HL-60/S4 treated with phorbol 12-myristate 13-acetate at 8.2 ng/mL for 4 days and 3 days (cell line): Measurements from ENCODE around the gene MAN2A1.

Experiments
- in situ Hi-C: fragments of 300-500 bp; cut with MboI; formaldehyde crosslinking; loops from 2 replicates; pipeline ENCODE4 v1.15.0; 2022; ENCODE audit warnings: low sequenced_read_pairs

MAN2A1 gene

GRCh38 chr5:109689740-109690241, at the start of gene MAN2A1:
Gene MAN2A1 (plus strand): TSS chr5:109689927. CDS start chr5:109690418, 491 bp downstream.
- in situ Hi-C loops, result no loop called here

GRCh38 chr5:109640976-109641375, 48.8 kb upstream of the MAN2A1 start:
- in situ Hi-C loops, result no loop called here

- in situ Hi-C loops, result no loop called here
These were observed 45.9 kb upstream of the MAN2A1 start for GRCh38 chr5:109643791-109644350.

- in situ Hi-C loops, result no loop called here
These were observed 44.9 kb upstream of the MAN2A1 start for GRCh38 chr5:109644829-109645228.

GRCh38 chr5:109645707-109646192, 44.0 kb upstream of the MAN2A1 start:
- in situ Hi-C loops, result no loop called here

GRCh38 chr5:109649318-109649717, 40.4 kb upstream of the MAN2A1 start:
- in situ Hi-C loops, result no loop called here

- in situ Hi-C loops, result no loop called here
These were observed 39.2 kb upstream of the MAN2A1 start for GRCh38 chr5:109650493-109650892.

GRCh38 chr5:109652096-109652495, 37.6 kb upstream of the MAN2A1 start:
- in situ Hi-C loops, result no loop called here

- in situ Hi-C loops, result no loop called here
These were observed 36.7 kb upstream of the MAN2A1 start for GRCh38 chr5:109653042-109653441.

- in situ Hi-C loops, result no loop called here
These were observed 36.0 kb upstream of the MAN2A1 start for GRCh38 chr5:109653561-109654239.

GRCh38 chr5:109654455-109654854, 35.3 kb upstream of the MAN2A1 start:
- in situ Hi-C loops, result no loop called here

- in situ Hi-C loops, result no loop called here
These were observed 33.9 kb upstream of the MAN2A1 start for GRCh38 chr5:109655841-109656240.

- in situ Hi-C loops, result no loop called here
These were observed 32.9 kb upstream of the MAN2A1 start for GRCh38 chr5:109656829-109657228.

GRCh38 chr5:109659901-109660300, 29.8 kb upstream of the MAN2A1 start:
- in situ Hi-C loops, result no loop called here

GRCh38 chr5:109660301-109660700, 29.4 kb upstream of the MAN2A1 start:
- in situ Hi-C loops, result no loop called here

- in situ Hi-C loops, result no loop called here
These were observed 21.5 kb upstream of the MAN2A1 start for GRCh38 chr5:109668237-109668636.

GRCh38 chr5:109668668-109669422, 20.9 kb upstream of the MAN2A1 start:
- in situ Hi-C loops, result no loop called here

- in situ Hi-C loops, result no loop called here
These were observed 19.6 kb upstream of the MAN2A1 start for GRCh38 chr5:109669991-109670706.

GRCh38 chr5:109671136-109671535, 18.6 kb upstream of the MAN2A1 start:
- in situ Hi-C loops, result no loop called here

- in situ Hi-C loops, result no loop called here
These were observed 15.1 kb upstream of the MAN2A1 start for GRCh38 chr5:109674596-109674995.

- in situ Hi-C loops, result no loop called here
These were observed 12.8 kb upstream of the MAN2A1 start for GRCh38 chr5:109676920-109677319.
